ENCODE results near the gene ADCYAP1R1.

The ADCYAP1R1 gene

DNA sequence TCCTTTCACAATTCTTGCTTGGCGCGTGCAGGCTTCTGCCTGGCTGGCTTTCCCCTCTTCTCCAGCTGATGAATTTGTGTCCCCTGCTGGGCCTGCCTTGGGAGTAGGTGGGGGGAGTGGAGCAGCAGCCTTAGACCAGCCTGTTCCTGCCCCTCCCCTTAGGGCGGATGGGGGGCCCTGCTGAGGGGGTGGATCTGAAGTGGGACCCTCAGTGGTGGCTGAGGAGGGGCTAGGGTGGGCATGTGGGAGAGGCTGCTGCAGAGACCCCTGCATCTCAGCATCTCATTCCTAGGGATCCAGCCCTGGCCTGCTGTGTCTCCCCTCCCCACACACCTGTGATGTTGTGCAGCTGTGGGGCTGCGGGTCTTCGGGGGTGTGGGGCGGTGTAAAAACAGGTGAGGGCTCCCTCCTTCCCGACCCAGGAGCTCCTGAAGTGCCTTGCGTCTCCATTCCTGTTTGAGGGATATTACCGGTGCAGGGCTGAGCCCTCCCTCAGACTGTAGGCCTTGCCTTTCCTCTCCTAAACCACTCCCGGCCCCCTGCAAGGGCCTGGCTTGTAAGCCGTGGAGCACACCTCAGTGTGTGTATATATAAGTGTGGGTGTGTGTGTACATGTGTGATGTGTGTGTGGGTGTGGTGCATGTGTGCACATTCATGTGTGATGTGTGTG lies 24.7 kb downstream of the ADCYAP1R1 start:
- no peak for TF ChIP-seq NFIC (IDR thresholded peaks at IDR 0.05)
- no peak for TF ChIP-seq EP300 (IDR thresholded peaks at IDR 0.05; ENCODE audit: borderline replicate concordance)
- no peak for TF ChIP-seq CREB1 (IDR thresholded peaks at IDR 0.05; ENCODE audit: low read depth)
- TF ChIP-seq RAD21 (IDR thresholded peaks at IDR 0.05; ENCODE audit: low read depth): no peak
- no peak for TF ChIP-seq TEAD4 (IDR thresholded peaks at IDR 0.05)
- TF ChIP-seq, protein P1, sequence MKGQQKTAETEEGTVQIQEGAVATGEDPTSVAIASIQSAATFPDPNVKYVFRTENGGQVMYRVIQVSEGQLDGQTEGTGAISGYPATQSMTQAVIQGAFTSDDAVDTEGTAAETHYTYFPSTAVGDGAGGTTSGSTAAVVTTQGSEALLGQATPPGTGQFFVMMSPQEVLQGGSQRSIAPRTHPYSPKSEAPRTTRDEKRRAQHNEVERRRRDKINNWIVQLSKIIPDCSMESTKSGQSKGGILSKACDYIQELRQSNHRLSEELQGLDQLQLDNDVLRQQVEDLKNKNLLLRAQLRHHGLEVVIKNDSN (IDR thresholded peaks at IDR 0.05): no peak
- TF ChIP-seq, protein P2, sequence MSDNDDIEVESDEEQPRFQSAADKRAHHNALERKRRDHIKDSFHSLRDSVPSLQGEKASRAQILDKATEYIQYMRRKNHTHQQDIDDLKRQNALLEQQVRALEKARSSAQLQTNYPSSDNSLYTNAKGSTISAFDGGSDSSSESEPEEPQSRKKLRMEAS (IDR thresholded peaks at IDR 0.05): no peak
- no peak for TF ChIP-seq EGR1 (IDR thresholded peaks at IDR 0.05)
- TF ChIP-seq ZBTB7A (IDR thresholded peaks at IDR 0.05; ENCODE audit: low read depth): no peak
- TF ChIP-seq CEBPB (IDR thresholded peaks at IDR 0.05): no peak
- no peak for TF ChIP-seq YY1 (IDR thresholded peaks at IDR 0.05; ENCODE audit: low read depth)
- no peak for TF ChIP-seq TCF12 (IDR thresholded peaks at IDR 0.05; ENCODE audit: low read depth)
- TF ChIP-seq FOXM1 (IDR thresholded peaks at IDR 0.05; ENCODE audit: borderline replicate concordance, low read depth): no peak
- TF ChIP-seq, protein P3, sequence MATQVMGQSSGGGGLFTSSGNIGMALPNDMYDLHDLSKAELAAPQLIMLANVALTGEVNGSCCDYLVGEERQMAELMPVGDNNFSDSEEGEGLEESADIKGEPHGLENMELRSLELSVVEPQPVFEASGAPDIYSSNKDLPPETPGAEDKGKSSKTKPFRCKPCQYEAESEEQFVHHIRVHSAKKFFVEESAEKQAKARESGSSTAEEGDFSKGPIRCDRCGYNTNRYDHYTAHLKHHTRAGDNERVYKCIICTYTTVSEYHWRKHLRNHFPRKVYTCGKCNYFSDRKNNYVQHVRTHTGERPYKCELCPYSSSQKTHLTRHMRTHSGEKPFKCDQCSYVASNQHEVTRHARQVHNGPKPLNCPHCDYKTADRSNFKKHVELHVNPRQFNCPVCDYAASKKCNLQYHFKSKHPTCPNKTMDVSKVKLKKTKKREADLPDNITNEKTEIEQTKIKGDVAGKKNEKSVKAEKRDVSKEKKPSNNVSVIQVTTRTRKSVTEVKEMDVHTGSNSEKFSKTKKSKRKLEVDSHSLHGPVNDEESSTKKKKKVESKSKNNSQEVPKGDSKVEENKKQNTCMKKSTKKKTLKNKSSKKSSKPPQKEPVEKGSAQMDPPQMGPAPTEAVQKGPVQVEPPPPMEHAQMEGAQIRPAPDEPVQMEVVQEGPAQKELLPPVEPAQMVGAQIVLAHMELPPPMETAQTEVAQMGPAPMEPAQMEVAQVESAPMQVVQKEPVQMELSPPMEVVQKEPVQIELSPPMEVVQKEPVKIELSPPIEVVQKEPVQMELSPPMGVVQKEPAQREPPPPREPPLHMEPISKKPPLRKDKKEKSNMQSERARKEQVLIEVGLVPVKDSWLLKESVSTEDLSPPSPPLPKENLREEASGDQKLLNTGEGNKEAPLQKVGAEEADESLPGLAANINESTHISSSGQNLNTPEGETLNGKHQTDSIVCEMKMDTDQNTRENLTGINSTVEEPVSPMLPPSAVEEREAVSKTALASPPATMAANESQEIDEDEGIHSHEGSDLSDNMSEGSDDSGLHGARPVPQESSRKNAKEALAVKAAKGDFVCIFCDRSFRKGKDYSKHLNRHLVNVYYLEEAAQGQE (IDR thresholded peaks at IDR 0.05; ENCODE audit: low read depth): no peak
- TF ChIP-seq TAF1 (IDR thresholded peaks at IDR 0.05; ENCODE audit: low read depth): no peak

DNA sequence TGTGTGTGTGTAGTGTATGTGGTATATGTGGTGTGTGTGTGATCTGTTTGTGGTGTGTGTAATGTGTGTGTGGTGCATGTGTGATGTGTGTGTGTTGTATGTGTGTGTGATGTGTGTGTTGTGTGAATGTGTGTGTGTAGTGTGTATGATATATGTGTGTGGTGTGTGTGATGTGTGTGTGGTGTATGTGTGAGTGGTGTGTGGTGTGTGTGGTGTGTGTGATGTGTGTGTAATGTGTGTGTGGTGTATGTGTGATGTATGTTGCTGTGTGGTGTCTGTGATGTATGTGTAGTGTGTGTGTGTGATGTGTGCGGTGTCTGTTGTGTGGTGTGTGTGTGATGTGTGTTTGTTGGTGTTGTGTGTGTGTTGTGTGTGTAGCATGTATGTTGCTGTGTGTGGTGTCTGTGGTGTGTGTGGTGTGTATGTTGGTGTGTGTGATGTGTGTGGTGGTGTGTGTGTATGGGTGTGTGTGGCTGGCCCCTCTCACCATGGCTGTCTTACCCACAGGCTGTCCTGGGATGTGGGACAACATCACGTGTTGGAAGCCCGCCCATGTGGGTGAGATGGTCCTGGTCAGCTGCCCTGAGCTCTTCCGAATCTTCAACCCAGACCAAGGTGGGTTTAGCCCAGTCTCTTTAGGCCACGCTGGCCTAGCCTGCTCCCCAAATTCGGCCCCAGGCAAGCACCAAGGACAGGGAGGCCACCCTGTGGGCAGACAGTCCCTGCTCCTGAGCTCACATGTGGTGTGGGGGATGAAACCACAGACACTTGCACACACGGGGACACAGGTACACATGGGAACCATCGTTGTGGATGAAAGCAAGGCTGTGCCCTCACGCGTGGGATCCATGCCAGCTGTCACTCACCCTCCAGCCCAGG lies 25.6 kb downstream of the ADCYAP1R1 start:
- no peak for TF ChIP-seq TEAD4 (IDR thresholded peaks at IDR 0.05)
- no peak for TF ChIP-seq CEBPB (IDR thresholded peaks at IDR 0.05)
- no peak for TF ChIP-seq NFIC (IDR thresholded peaks at IDR 0.05)
- TF ChIP-seq, protein P2 (IDR thresholded peaks at IDR 0.05): no peak
- no peak for TF ChIP-seq EP300 (IDR thresholded peaks at IDR 0.05; ENCODE audit: borderline replicate concordance)
- TF ChIP-seq TCF12 (IDR thresholded peaks at IDR 0.05; ENCODE audit: low read depth): no peak
- no peak for TF ChIP-seq TAF1 (IDR thresholded peaks at IDR 0.05; ENCODE audit: low read depth)
- no peak for TF ChIP-seq RAD21 (IDR thresholded peaks at IDR 0.05; ENCODE audit: low read depth)
- no peak for TF ChIP-seq YY1 (IDR thresholded peaks at IDR 0.05; ENCODE audit: low read depth)
- TF ChIP-seq CREB1 (IDR thresholded peaks at IDR 0.05; ENCODE audit: low read depth): no peak

DNA sequence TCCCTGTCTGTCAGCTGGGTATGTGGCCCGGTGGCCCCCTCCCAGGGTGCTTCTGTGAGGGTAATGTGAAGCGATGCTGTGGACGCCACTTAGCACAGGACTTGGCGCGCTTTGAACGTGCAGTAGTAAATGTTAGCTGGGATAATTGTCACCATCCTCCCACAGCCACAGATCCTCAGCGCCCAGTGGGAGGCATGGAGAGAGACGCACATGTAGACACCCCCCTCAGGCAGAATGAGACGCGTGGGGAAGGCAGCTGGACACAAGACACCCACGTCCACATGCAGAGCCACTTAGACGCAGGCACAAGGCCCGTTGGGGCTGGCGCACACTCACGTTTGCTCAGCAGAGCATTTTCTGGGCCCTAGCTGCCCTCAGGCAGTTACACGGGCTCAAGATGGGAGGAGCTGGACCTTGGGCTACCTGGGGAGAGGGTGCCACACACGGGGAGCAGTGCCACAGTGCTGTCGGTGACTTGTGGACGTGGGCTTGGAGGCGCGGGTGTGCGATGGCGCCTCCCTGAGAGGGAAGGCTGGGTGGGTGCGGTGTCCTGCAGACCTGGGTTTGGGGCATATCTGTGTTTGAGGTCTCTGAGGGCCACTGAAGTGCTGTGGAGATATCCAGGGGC lies 26.4 kb downstream of the ADCYAP1R1 start:
- TF ChIP-seq EGR1 (IDR thresholded peaks at IDR 0.05): no peak

DNA sequence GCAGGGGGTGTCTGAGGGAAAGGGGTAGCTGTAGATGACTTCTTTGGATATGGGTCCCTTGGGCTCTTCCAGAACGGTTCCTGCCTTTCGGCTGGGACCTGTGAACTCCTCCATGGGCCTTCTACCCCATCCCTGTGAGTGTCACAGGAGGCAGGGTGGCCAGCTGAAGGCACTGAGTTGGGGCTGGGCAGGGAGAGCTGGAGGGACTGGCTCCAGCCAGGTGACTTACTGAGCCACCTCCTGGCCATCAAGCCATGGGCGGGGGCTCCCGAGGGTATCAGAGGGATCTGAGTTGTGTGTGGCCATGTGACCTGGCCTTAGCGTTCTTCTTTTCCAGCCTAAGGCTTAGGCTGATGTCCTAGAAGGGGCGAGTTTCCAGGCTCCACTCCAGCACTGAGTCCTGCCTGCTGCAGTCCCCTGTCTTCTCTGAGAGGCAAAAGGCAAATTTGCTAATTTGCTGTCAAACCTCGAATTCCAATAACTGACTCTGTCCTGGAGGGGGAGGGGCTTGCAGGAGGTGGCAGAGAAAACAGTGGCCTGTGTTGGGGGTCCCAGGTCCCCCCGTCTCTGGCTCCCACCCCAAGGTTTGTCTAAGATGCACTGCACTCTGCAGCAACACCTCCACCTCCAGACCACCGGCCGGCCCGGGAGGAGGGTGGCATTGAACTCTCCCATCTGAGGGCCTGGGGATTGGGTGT lies 27.2 kb downstream of the ADCYAP1R1 start:
- TF ChIP-seq, protein P1 (IDR thresholded peaks at IDR 0.05): no peak
- TF ChIP-seq CREB1 (IDR thresholded peaks at IDR 0.05; ENCODE audit: low read depth) (no peak), RAD21 (IDR thresholded peaks at IDR 0.05; ENCODE audit: low read depth) (no peak), EP300 (IDR thresholded peaks at IDR 0.05; ENCODE audit: borderline replicate concordance) (no peak), EGR1 (IDR thresholded peaks at IDR 0.05) (no peak), ZBTB7A (IDR thresholded peaks at IDR 0.05; ENCODE audit: low read depth) (no peak), FOXM1 (IDR thresholded peaks at IDR 0.05; ENCODE audit: borderline replicate concordance, low read depth) (no peak), TAF1 (IDR thresholded peaks at IDR 0.05; ENCODE audit: low read depth) (no peak), NFIC (IDR thresholded peaks at IDR 0.05) (no peak), CEBPB (IDR thresholded peaks at IDR 0.05) (no peak), TCF12 (IDR thresholded peaks at IDR 0.05; ENCODE audit: low read depth) (no peak), TEAD4 (IDR thresholded peaks at IDR 0.05) (no peak), YY1 (IDR thresholded peaks at IDR 0.05; ENCODE audit: low read depth) (no peak)
- TF ChIP-seq, protein P2 (IDR thresholded peaks at IDR 0.05): no peak
- TF ChIP-seq, protein P3 (IDR thresholded peaks at IDR 0.05; ENCODE audit: low read depth): no peak
